Muscle of back (tissue), 11 donors: ENCODE results near the gene GNAI2. TPM values are rescaled to one million over a fixed set of nuclear protein-coding genes. Genes with fewer than 3 reads are reported as not detected.
"Not testable (repeated sequence)": the region's sequence is repeated elsewhere in the genome, so short reads cannot be mapped to it uniquely, and the experiment has no call there.

Experiments used
- DNase-seq, 3 donors: peaks; one replicate each; pipeline versions ENCODE4 v3.0.0 to v3.0.0-alpha.2; 2013
- polyA plus RNA-seq, 10 donors: library from polyadenylated mRNA; unstranded; fragments of 120-200 nt; gene quantifications; one replicate each; pipeline ENCODE4 v1.2.1, GENCODE V29; 2013; ENCODE audit not compliant: insufficient read length in 10 of 10

GNAI2 gene
- polyA plus RNA-seq, 10 donors, result 160 to 205 (median 182) TPM

DNA sequence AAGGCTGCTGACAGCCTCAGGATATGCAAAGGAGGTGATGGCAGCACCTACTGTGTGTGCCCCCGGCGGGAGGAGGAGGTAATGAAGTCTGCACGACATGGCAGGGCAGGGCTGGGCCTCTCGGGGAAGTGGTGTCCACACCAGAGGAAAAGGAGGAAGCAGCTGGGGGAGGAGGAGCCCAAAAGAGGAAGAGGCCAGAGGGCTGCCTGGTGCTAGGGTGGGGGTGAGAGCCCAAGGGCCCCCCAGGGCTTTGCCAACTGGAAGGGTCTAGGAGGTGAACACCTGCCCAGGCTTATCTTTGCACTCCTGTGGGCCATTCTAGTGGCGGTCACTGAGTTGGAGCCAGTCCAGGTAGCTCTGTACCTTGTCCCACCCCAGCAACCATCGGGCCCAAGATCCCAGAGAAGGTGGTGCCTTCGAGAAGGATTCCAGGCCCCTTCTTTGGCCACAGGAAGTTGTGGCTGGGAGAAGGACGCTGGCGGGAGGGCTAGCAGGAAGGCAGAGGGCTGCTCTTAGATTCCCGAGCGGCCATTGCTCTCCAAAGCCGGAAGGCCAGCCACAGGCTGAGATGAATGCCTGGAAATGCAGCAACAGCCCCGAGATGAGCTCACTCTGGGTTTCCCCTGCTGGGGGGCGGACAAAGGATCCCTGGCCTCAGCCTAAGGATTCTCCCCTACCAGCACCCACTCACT lies 7.0 kb downstream of the GNAI2 start:
- peak in 1 of 3 donors; percentile 76 for DNase-seq

DNA sequence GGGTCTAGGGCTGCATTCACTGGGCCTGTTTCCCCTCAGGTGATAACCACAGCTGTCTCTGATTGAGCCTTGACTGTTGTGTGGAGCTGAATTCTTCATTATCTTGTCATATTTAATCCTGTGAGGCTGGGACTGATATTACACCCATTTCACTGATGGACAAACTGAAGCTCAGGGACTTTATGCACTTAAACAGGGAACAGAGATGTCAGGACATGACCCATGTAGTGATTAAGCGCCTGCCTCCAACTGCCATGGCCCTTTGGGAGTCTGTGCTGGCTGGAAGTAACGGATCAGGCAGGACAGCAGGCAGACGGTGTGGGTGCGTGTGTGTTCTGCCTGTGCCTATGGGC lies 7.5 kb downstream of the GNAI2 start:
- DNase-seq, result no peak

DNA sequence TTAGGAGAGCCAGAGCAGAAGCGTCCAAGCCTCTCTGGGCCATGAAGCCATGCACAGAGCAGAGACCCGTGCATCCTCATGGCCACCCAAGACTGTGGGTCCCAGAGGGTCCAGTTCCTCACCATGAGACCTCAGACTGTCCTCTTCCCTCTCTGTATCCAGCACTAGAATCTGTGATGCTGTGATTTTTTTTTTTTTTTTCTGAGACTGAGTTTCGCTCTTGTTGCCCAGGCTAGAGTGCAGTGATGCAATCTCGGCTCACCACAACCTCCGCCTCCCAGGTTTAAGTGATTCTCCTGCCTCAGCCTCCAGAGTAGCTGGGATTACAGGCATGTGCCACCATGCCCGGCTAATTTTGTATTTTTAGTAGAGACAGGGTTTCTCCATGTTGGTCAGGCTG lies 8.8 kb downstream of the GNAI2 start:
- DNase-seq, result not testable (repeated sequence)

DNA sequence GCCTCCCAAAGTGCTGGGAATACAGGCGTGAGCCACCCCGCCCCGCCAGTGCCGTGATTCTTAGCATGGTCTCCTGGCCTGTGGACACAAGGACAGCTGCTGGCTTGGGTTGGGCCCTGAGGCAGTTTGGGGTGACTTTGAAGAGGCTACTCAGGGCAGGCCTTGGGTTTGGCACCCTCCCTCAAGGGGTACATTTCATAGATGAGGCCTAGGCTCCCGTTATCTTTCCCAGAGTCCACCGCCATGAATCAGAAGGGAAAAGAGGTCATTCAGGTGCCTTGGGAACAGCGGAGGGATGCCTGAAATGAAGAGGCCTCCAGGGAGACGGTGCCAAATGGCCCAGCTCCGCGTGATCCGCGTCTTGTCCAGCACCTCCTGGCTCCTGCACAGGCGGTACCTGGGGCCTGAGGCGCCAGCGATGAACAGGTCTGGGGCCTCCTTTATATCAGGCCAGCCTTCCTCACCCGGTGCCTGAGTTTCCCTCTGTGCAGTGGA lies 9.3 kb downstream of the GNAI2 start:
- no peak for DNase-seq

DNA sequence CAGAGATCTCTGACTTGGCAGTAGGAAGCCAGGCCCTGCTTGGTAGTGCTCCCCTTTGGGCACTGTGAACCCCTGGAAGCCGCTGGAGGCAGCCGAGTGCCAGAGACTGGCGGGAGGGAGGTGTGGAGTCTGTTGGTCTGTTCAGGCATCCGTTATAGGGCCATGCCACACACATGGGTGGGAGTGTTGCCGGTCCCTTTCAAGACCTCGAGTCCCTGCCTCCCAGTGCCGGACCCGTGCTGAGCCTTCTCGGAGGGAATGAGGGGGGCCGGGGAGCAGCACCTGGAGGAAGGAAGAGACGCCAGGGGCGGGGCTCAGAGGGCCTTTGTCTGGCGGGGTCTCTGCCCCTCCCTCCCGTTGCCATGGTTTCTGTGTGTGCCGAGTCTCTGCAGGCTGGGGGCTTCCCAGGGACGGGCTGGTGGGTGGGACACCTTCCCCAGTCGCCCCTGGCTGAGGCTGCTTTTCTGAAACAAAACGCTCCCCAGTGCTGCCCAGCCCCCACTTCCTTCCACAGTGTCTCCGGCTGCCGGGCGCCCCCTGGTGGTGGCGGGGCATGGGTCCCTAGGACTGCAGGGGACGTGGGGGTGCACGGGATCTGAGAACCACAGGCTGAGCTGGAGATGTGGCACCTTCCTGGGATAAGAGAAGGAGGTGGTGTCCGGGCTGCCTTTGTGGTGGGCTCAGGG lies 10.0 kb downstream of the GNAI2 start:
- peak; percentile 84 to 95 (median 90) for DNase-seq

DNA sequence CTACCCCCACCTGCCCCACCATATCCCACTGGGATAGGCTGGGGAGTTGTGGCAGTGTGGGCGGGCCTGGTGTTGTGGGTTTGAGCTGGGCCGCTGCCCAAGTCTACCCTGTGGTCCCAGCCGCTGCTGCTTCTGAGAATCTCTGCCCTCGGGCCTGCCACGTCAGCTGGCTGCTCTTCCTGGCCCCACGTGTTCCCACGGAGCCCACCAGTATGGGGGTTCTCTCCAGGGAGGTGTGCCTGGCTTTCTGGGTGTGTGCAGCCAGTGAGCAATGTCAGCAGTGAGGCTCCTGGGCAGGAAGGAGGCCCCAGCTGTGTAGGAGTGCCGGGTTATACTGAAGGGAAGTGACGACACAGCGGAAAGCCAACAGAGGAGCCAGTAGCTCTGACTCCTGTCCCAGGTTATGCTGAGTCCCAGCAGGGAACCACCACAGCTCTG lies 10.5 kb downstream of the GNAI2 start:
- peak; percentile 63 to 78 (median 74) for DNase-seq

DNA sequence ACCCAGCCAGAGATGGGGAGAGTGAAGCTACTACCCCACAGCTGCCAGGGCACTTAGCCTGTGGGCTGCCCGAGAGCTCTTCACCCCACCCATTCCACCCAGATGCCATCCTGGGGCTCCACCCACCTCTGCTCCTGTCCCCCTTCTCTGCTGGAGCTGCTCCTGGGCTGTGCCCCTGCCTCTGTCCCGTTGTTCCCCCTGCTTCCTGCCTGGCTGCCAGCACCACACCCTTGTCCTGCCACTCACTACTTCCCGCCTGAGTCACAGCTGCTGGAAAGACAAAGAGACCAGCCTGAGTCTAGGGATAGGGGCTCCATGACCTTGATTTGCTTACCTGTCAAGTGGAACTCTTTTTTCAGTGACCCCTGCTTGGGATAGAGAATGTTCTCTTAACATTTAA lies 12.4 kb downstream of the GNAI2 start:
- DNase-seq, result no peak

DNA sequence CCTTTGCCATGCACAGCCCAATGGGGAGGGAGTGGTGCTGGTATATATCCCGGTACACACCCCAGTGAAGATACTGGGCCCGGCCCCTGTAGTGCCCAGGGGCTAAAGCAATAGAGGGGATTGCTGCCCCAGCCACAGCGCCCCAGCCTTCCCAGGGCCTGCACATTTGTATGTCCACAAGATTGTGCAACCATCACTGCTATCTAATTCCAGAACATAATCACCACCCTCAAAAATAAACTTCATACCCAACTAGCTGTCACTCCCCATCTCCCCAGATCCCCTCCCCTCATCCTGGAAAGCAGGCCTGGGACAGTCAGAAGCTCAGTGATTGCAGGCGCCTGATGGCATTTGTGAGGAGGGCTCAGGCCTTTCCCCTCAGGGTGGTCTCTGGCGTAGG lies 13.5 kb downstream of the GNAI2 start:
- no peak for DNase-seq

DNA sequence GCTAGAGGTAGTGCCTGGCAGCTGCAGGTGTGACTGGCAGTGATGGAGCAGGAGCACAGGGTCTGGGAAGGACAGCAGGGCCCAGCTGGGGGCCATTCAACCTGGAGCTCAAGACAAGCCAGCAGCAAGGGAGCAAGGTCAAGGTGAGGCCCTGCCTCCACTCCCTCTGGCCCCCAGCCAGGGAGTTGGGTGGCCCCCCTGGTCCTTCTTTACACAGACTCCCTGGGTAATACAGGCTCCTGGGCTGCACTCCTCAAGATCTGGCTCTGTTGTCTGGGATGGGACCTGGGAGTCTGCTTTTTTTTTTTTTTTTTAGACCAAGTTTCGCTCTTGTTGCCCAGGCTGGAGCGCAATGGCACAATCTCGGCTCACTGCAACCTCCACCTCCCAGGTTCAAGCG lies 14.5 kb downstream of the GNAI2 start:
- no peak for DNase-seq

DNA sequence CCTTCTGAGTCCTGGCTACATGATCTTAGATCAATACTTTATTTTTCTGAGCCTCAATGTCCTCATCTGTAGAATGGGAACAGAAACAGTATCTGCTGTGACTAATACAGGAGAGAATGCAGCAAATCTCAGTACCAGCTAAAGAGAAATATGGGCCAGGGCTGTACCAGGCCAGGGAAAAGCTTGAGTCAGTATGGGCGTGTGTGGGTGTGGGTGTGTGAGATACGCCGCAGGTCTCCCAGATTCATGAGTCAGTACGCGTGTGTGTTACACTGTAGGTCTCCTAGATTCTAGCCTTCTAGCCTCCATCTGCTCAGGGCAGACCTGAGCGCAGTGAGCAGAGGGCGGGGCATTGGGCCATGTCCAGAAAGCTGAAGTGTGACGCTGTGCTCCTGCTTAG lies 15.2 kb downstream of the GNAI2 start:
- DNase-seq, result no peak

DNA sequence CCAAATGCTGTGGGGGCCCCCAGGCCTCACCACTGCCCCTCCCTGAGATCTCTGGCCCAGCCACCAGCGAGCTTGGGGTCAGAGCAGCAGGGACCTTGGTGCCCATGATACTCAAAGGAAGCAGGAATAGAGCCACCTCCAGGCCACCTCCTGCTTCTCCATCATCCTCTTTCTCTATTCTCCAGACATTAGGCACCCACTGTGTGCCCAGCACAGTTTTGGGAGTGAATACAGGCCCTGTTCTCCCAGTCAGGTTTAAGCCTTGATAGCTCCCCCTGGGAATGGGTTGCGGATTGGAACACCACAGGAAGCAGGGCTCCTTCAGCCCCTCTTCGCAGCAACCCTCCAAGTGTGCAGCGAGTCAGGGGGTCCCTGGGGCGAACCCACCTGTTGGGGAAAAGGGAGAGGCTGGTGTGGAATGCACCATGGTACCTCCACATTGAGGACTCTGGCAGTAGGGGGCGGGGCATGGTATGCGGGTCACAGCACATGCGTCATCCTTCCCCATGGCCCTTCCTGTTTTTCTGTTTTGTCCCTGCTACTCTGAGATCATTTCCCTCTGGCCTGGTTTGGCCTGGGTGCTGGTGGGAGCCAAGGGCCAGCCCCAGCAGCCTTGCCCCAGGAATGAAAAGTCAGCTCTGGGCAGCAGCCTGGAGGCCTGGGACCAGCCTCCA lies 18.7 kb downstream of the GNAI2 start:
- no peak for DNase-seq

DNA sequence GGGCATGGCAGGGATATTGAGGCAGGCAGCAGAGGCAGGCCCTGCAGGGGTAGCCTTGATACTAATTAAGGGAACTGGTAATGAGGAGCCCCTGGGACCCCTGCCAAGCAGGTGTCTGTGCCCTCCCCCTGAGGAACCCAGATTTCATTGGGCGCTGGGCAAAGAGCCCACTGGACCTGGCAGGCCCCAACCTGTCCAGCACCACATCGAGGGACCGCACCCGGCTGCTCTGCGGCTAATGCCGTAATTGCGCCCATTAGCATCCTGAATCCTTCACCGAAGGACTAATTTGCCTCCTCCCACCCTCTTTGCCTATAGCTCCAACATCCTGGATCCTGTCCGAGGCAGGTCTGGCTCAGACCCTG lies 19.2 kb downstream of the GNAI2 start:
- DNase-seq, result no peak

DNA sequence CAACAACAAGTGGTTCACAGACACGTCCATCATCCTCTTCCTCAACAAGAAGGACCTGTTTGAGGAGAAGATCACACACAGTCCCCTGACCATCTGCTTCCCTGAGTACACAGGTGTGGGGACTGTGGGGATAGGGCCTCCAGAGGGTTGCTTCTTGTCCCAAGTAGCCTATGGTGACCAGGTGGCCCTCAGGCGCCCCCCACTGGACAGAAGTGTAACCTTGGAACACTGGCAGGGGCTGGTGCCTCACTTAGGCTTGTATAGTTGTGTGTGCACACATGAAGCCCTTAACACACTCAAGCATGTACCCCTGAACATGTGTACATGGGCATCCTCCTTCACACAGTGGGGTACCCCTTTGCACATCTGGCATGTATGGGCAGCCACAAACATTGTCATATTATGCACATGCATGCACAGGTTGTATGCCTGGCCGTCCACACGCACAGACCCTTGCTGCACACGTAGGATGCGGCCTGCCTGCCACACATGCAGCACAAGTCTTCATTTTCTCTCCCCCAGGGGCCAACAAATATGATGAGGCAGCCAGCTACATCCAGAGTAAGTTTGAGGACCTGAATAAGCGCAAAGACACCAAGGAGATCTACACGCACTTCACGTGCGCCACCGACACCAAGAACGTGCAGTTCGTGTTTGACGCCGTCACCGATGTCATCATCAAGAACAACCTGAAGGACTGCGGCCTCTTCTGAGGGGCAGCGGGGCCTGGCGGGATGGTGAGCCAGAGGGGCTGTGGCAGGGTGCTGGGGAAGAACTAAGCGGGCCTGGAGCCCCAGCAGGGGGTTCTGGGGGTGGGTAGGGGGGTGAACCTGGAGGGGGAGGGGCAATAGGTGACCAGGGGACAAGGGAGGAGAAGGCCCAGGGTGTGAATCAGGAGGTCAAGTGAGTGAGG lies 21.2 kb downstream of the GNAI2 start:
- no peak for DNase-seq

DNA sequence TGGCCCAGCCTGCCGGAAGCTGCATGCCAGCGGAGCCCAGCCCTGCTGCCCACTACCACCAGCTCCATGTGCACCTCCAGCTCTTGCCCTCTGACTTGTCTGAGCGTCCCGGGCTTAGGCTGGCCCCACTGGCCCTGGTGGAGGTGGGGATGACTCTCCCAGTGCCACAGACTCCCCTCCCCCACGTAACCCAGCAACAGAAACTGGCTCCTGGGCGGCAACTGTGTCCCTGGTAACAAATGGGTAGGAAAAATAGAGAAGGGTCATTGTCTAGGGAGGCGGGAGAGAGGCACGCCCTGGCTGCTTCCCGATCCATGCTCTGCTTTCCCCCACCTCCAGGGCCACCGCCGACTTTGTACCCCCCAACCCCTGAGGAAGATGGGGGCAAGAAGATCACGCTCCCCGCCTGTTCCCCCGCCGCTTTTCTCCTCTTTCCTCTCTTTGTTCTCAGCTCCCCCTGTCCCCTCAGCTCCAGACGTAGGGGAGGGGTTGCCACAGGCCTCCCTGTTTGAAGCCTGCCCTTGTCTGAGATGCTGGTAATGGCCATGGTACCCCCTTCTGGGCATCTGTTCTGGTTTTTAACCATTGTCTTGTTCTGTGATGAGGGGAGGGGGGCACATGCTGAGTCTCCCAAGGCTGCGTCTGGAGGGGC lies 22.2 kb downstream of the GNAI2 start:
- no peak for DNase-seq

DNA sequence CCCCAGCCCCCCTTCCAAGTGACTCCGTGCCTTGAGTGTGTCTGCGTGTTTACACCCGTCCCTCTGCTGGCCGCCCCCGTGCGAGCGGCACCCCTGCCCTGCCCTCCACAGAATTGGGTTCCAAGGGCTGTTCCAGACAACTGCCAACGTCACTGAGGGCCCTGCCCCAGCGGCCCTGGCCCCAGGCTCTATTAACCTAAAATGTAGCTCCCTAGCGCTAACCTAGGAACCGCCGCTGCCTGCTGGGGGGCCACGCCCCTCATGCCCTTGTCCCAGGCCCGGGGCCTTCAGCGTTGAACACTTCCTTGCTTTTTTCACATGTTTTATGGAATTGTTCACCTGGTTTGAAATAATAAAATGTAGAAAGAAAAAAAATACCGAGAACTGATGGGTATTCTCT lies 23.0 kb downstream of the GNAI2 start:
- no peak for DNase-seq

DNA sequence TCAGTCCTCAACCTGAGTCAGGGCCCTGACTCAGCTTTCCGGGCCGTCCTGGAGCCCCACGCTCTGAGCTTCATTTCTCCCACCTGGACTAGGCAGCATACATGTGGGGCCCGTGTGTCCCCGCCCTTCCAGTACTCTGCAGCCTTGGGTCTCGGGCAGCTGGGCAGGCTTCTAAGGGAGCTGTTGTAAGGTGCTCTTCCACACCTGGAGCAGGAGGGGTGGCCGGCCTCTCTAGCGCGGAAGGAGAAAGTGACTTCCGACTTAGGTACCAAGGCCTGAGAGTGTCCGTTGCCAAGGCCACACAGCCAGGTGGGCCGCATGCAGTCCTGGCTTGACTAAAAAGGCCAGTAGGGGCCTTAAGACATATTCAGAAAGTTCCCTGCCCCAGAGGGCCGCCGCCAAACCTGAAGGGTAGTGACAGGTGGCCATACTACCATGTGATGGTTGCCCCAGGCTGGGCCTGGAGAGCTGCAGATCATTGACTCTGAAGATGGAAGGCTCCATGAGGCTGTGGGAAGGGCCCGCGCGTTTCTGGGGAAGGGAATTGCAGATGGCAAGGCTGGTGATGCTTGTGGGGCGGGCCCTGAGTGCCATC lies 23.5 kb downstream of the GNAI2 start:
- no peak for DNase-seq

DNA sequence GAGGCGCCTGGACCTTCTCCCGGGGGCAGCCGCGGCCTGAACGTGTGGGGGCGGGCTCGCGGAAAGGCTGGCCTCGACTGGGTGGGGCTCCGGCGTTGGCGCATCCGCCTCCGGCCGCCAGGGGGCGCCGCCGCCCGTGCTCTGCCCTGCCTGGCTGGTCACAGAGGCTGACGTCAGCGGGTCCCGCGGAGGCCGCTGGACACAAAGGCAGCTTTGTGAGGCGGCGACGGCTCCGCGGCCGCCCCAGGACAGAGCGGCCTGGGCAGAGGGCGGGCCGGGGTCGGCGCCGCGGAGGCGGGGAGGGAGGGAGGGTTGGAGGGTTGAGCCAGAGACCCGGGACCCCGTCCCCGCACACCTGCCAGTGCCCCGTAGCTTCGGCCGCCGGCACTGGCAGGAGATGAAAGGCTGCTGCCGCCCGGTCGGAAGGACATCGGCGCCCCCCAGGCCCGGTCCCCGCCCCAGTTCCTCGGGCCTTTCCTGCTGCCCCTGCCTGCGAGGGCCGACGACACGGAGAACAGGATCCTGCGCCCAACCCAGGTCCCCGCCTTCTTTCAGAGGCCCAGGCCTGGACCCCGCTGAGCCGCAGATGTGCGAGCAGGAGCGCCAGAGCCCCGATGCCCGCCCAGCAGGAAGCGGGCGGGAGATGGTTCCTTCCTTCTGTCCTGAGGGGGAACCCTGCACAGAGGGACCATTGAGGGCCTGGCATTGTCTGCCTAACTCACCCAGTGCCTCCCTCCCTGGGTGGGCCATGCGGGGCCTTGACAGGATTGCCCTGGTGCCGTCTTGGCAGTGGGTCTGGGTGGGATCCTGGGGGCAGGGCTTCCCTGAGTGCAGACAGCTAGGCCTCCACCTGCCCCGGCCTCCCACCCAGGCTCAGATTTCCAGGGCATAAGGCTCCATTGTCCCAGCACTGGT lies 24.3 kb downstream of the GNAI2 start:
- peak; percentile 92 to 98 (median 97) for DNase-seq

DNA sequence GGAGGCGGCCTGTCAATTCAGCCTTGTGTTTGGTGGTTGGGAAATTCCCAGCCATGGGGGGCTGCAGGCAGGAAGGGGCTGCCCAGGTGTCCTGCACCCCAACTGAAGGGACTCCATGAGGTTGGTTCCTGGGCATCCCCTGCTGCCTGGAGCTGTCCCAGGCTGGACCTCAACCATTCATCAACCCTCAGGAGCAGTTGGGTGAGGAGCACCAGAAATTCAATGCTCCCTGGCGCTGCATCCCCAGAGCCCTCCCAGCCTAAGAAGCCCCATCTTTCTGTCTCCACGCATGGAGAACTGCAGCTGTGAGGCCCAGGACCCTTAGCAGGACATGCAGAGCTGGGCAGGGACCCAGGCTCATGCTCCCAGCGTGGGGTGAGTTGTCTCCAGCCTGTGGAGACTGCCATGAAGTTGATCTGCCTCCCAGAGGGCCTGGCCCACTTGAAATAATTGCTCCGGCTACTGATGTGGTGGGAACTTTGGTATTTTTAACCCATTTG lies 25.0 kb downstream of the GNAI2 start:
- peak in 1 of 3 donors; percentile 76 for DNase-seq

DNA sequence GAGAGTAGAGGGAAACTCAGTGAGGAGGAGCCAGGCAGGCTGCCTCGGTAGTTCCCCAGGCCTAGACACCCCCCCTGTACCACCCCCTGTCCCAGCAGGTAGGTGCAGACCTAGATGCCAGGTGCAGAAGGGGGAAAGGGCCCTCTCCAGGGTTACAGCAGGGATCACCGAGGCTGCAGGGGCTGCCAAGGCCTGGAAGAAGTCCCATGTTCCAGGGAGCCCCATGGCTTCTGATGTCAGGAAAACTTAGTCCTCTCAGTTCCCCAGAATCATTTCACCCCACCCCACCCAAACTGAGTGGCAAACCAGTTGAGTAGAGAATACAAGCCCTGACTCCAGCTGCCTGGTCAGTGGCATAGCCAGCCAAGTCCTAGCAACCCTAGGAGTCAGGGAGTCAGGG lies 25.5 kb downstream of the GNAI2 start:
- DNase-seq, result peak in 1 of 3 donors; percentile 54

DNA sequence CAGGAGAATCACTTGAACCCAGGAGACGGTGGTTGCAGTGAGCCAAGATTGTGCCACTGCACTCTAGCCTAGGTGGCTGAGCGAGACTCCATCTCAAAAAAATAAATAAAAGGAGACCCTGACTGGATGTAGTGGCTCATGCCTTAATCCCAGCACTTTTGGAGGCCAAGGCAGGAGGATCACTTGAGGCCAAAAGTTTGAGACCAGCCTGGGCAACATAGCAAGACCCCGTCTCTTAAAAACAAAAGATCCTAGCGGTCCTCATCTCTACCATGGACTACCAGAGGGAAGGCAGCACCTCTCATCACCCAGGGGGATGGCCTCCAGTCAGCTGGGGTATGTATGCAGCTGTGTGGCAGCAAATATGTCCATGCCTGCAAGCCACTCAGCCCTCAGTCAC lies 26.2 kb downstream of the GNAI2 start:
- not testable (repeated sequence) for DNase-seq
